ENCODE measurements around the gene TMEM131. TPM values are rescaled to one million over a fixed set of nuclear protein-coding genes. Genes with fewer than 3 reads are reported as not detected.

Gene TMEM131
- polyA plus RNA-seq, 3 donors, result 7.1 to 11.0 (median 10.6) TPM

- no peak overlapping the region for H3K27ac ChIP-seq (ENCODE audit: low read depth, low read length)
- 59 to 84% (median 65%) methylated on average over 4 of the region's 4 CpGs for WGBS, 3 donors
Measured at GRCh38 chr2:97742381-97742847, 253.3 kb downstream of the TMEM131 start.

DNA sequence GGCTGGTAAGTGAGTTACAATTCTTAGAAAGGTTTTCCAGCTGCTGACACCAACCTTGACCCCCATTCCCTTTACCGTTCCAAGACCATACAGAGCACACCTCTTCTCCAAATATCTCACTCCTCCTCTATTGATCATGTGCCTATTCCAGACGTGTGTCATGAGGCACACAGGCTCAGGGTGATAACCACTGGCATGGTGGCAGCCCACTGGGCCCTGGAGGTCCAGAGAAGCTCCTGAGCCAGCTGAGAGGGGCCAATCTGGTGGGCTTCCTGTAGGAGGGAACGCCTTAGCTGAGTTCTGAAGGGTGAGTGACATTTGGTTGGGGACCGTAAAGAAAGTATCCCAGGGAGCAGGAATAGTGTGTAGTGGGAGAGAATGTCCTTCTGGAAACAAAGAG, 254.1 kb downstream of the TMEM131 start:
- WGBS, 3 donors, result 72 to 76% (median 74%) methylated on average over 4 of the region's 4 CpGs
- no peak overlapping the region for H3K27ac ChIP-seq (ENCODE audit: low read depth, low read length)

GRCh38 chr2:97741251-97741650, 254.5 kb downstream of the TMEM131 start:
- H3K27ac ChIP-seq (ENCODE audit: low read depth, low read length), result no peak overlapping the region
- WGBS, 3 donors, result 86 to 92% (median 90%) methylated on average over 18 to 20 of the region's 20 CpGs

DNA sequence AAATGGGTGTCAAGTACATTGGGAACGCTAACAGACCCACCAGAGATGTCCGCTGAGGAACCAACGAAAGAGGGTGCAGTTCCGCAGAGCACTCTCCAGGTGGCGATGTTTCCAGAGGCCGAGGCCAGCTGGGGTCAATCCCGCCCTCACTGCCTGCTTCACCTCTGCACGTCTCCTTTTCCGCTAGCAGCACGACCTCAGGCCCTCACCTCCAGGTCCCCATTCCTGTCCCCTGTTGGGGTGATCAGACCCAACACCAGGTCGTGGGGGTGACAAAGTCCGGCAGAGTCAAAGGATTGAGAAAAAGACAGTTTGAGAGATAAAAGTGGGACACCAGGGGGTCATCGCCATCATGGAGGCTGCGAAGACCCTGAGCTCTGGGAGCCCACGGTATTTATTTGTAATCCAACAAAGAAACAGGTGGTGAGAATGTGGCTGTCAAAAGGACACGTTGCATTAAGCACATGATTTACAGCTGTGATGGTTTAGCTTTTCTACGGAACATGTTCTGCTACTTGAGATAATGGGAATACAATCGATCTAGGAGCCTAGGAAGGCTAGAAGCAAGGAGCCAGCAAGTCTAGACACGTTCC, 255.1 kb downstream of the TMEM131 start:
- WGBS, 3 donors, result 20 to 34% (median 32%) methylated on average over 19 of the region's 19 CpGs
- no peak overlapping the region for H3K27ac ChIP-seq (ENCODE audit: low read depth, low read length)

DNA sequence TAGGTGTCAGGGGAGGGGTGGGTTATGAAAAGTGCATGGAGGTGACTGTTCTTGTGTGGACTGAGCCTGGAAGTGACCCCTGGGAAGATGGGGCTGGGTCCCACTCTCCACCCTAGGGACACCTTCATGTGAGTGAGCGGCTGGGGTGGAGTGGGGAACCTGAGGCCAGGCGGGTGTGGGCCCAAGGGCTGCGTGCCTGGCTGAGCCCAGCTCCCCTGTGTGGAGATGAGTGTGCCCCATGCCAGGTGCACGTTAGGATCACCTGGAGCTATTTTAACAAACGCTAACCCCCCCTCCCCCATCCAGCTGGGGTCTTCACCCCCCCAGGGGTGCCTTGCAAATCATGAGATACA, 255.9 kb downstream of the TMEM131 start:
- no peak overlapping the region for H3K27ac ChIP-seq (ENCODE audit: low read depth, low read length)
- 79 to 90% (median 85%) methylated on average over 5 of the region's 5 CpGs for WGBS, 3 donors

GRCh38 chr2:97739020-97739892, 256.5 kb downstream of the TMEM131 start:
- 79 to 89% (median 86%) methylated on average over 23 of the region's 23 CpGs for WGBS, 3 donors

DNA sequence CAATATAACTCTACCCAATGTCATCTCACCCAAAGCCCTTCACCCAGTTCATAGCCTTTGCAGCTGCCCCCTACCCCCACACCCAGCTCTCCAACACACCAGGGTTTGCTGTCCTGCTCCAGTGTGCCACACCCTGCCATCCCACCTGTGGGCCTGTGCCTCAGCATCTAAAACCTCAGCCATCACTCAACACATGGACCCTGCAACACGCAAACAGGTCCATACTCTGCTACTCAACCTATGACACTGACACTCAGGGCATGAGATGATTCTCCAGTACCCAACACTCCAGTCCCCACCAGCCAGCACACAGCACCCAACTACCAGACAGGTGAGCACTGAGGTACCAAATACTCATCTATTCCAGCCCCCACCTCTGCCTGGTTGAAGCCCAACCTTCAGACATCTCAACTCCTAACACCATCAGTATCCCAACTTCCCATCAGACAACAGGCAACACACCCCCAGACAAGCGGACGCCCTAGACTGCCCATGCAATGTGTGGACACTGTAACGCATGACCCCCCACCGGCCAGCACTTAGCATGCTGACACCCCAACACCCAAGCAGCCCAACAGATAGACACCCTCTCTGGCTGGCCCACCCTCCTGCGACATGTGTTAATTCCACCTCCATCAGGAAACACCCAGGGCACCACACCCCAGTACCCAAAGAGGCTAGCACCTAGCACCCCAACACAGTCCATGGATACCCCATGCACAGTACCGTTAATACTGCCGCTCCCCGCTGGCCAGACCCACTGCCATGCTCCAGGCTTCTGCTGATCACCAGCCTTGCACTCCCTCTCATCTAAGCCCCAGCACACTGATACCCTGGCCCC, 257.3 kb downstream of the TMEM131 start:
- WGBS, 3 donors, result 92 to 95% (median 93%) methylated on average over 9 of the region's 9 CpGs

More at GRCh38 chr2:97739020-97739892, 256.5 kb downstream of the TMEM131 start:
- H3K27ac ChIP-seq (ENCODE audit: low read depth, low read length), result no peak overlapping the region

DNA sequence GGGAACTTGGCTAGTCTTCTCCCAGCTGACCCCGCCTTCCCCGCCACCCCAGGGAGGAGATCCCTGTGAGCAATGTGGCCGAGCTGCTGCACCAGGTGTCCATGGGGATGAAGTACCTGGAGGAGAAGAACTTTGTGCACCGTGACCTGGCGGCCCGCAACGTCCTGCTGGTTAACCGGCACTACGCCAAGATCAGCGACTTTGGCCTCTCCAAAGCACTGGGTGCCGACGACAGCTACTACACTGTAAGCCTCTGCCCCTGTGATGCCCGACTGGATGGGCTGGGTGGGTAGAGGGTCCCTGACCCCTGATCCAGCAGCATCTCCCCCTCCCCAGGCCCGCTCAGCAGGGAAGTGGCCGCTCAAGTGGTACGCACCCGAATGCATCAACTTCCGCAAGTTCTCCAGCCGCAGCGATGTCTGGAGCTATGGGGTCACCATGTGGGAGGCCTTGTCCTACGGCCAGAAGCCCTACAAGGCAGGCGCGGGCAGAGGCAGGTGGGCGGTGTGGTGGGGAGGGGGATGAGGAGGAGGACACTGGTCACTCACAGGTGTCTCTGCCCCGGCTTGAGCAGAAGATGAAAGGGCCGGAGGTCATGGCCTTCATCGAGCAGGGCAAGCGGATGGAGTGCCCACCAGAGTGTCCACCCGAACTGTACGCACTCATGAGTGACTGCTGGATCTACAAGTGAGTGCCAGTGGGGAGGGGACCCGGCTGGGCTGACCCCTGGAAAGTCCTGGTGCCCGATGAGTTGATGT, 258.1 kb downstream of the TMEM131 start:
- WGBS, 3 donors, result 85 to 95% (median 92%) methylated on average over 32 of the region's 32 CpGs
- H3K27ac ChIP-seq (ENCODE audit: low read depth, low read length), result no peak overlapping the region

More for the DNA sequence above, 257.3 kb downstream of the TMEM131 start:
- H3K27ac ChIP-seq (ENCODE audit: low read depth, low read length), result no peak overlapping the region

DNA sequence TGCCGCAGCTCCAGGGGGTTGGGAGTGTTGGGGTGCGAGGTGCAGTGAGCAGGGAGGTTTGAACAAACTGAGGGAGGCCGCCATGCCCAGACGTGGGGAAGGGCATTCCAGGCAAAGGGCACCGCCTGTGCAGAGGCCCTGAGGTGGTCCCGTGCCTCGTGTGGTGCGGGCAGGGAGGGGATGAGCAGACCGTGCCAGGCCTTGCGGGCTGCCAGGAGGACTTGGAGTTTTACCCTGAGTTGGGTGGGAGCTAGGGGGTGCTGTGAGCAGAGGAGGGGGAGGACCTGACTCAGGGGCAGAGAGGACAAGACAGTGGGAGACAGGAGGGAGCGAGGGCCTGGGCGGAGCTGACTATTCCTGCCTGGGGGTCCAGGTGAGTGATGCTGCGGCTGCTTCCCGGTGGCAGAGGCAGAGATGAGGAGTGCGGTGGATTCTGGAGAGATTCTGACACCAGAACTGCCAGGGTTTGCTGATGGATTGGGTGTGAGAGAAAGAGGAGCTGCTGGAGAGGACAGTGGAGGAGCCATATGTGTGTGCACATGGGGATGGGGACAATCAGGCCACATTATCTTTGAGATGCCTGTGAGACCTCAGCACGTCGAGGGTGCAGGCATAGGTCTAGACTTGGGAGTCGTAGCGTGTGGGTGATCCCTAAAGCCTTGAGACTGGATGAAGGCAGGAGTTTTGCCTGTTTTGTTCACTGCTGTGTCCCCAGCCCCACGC, 259.0 kb downstream of the TMEM131 start:
- 80 to 90% (median 87%) methylated on average over 20 of the region's 20 CpGs for WGBS, 3 donors
- H3K27ac ChIP-seq (ENCODE audit: low read depth, low read length), result no peak overlapping the region

DNA sequence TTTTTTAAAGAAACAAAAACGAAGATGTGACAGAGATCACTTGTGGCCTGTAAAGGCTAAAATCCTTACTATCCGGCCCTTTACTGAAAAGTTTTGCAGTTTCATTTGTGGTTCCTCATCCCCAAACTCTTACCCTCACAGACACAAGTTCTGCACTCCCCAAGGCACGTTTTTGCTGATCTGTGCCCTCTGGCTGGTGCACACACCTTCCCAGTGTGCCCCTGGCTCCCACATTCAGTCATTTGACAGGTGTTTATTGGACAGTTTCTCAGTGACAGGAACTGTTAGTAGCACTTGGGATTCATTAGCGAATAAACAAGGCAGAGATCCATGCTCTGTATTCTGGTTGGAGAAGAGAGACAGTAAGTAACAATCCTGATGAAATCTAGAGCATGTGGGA, 259.6 kb downstream of the TMEM131 start:
- H3K27ac ChIP-seq (ENCODE audit: low read depth, low read length), result no peak overlapping the region
- WGBS, 3 donors, result 67 to 74% (median 73%) methylated on average over 4 of the region's 4 CpGs

DNA sequence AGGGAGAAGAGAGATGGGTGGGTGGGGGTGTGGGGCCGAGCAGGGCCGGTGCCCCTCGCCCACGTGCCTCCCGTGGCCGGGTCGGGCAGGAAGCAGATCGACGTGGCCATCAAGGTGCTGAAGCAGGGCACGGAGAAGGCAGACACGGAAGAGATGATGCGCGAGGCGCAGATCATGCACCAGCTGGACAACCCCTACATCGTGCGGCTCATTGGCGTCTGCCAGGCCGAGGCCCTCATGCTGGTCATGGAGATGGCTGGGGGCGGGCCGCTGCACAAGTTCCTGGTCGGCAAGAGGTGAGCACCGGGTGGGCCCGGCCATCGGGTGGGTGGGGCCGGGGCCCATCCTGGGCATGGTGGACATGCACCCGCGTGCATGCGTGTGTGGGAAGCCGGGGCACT, 260.6 kb downstream of the TMEM131 start:
- WGBS, 3 donors, result 95 to 96% (median 95%) methylated on average over 28 to 29 of the region's 29 CpGs
- no peak overlapping the region for H3K27ac ChIP-seq (ENCODE audit: low read depth, low read length)

- WGBS, 3 donors, result 91 to 94% (median 93%) methylated on average over 44 of the region's 44 CpGs
- no peak overlapping the region for H3K27ac ChIP-seq (ENCODE audit: low read depth, low read length)
Measured at GRCh38 chr2:97734061-97735051, 261.4 kb downstream of the TMEM131 start.

DNA sequence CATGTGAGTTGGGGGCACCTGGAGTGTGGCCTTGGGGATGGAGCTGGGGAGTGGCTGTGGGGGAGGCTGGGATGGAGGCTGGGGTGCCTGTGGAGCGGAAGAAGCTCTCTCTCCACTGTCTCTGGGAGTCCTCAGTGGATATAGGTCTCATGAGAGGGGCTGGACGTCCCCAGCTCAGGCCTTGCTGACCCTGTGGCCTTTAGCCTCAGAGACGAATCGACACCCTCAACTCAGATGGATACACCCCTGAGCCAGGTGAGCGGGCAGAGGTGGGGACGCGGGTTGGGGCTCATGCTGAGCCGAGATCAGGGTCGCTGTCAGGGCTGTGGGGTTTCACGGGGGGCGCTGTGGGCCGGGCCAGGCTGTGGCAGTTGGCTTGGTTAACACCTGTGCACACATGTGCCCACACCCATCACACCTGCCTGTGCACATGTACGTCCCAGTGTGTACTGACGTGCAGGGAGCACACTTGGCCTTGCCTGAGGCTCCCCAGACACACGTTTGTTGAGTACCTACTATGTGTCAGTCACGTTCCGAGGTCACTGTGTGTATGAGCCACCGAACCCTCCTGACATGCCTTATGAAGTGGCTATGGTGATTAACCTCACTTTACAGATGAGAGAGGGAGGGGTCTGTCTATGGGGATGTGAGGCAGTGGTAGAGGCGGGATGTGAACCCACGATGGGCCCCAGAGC, 262.3 kb downstream of the TMEM131 start:
- H3K27ac ChIP-seq (ENCODE audit: low read depth, low read length), result no peak overlapping the region
- WGBS, 3 donors, result 82 to 91% (median 88%) methylated on average over 20 of the region's 20 CpGs

- WGBS, 3 donors, result 93 to 96% (median 95%) methylated on average over 28 of the region's 28 CpGs
- no peak overlapping the region for H3K27ac ChIP-seq (ENCODE audit: low read depth, low read length)
Measured at GRCh38 chr2:97732436-97733340, 263.1 kb downstream of the TMEM131 start.

Data from adipose tissue (tissue), 3 donors.